ENCODE measurements around the gene ZDHHC14. TPM values are rescaled to one million over a fixed set of nuclear protein-coding genes. Genes with fewer than 3 reads are reported as not detected.
"Not testable (repeated sequence)": the region's sequence is repeated elsewhere in the genome, so short reads cannot be mapped to it uniquely, and the experiment has no call there.

ZDHHC14 gene
- total and polyA plus RNA-seq, 7 donors: 2.4 to 12.6 (median 9.6) TPM

GRCh38 chr6:157405986-157406385 lies 25.0 kb downstream of the ZDHHC14 start:
- no peak overlapping the region for H3K27ac ChIP-seq
- no peak for DNase-seq
- no peaks in the 10 kb centered on the region for H3K4me1 ChIP-seq
- H3K9me3 ChIP-seq: no peaks in the 10 kb centered on the region
- no peaks in the 10 kb centered on the region for H3K36me3 ChIP-seq
- no peak overlapping the region for H3K4me3 ChIP-seq
- no peak for TF ChIP-seq EP300 (IDR thresholded peaks at IDR 0.05)
- TF ChIP-seq POLR2A (IDR thresholded peaks at IDR 0.05): no peak
- TF ChIP-seq POLR2AphosphoS5 (IDR thresholded peaks at IDR 0.05): no peak
- TF ChIP-seq CTCF (IDR thresholded peaks at IDR 0.05): no peak
- 88 to 90% methylated on average over 6 of the region's 6 CpGs for WGBS, 2 donors
- H3K27me3 ChIP-seq: no peaks in the 10 kb centered on the region
- intact Hi-C loops (cut with DNase I): no loop called here

GRCh38 chr6:157406661-157407060 lies 25.7 kb downstream of the ZDHHC14 start:
- Histone ChIP-seq H3K27ac (no peak overlapping the region), H3K36me3 (no peaks in the 10 kb centered on the region), H3K27me3 (no peaks in the 10 kb centered on the region), H3K4me1 (no peaks in the 10 kb centered on the region), H3K4me3 (no peak overlapping the region), H3K9me3 (no peaks in the 10 kb centered on the region)
- 95 to 96% methylated on average over 7 of the region's 7 CpGs for WGBS, 2 donors
- DNase-seq: no peak
- TF ChIP-seq POLR2A (IDR thresholded peaks at IDR 0.05) (no peak), EP300 (IDR thresholded peaks at IDR 0.05) (no peak), POLR2AphosphoS5 (IDR thresholded peaks at IDR 0.05) (no peak), CTCF (IDR thresholded peaks at IDR 0.05) (no peak)
- intact Hi-C loops (cut with DNase I): no loop called here

- Histone ChIP-seq H3K27me3 (no peaks in the 10 kb centered on the region), H3K36me3 (no peaks in the 10 kb centered on the region), H3K4me1 (no peaks in the 10 kb centered on the region), H3K27ac (no peak overlapping the region), H3K4me3 (no peak overlapping the region), H3K9me3 (no peaks in the 10 kb centered on the region)
- TF ChIP-seq POLR2AphosphoS5 (IDR thresholded peaks at IDR 0.05): no peak
- WGBS, 2 donors: 70 to 76% methylated on average over 3 of the region's 3 CpGs
- DNase-seq: no peak
- intact Hi-C loops (cut with DNase I): no loop called here
Measured at GRCh38 chr6:157407646-157408045, 26.7 kb downstream of the ZDHHC14 start.

GRCh38 chr6:157408427-157408826 lies 27.4 kb downstream of the ZDHHC14 start:
- 96 to 97% methylated on average over 5 of the region's 5 CpGs for WGBS, 2 donors
- H3K4me1 ChIP-seq; H3K27me3 ChIP-seq; H3K27ac ChIP-seq; H3K4me3 ChIP-seq; H3K36me3 ChIP-seq; H3K9me3 ChIP-seq; intact Hi-C loops (cut with DNase I); DNase-seq: not testable (repeated sequence)

GRCh38 chr6:157410045-157410444 lies 29.1 kb downstream of the ZDHHC14 start:
- WGBS, 2 donors: 93 to 94% methylated on average over 5 of the region's 5 CpGs
- H3K27me3 ChIP-seq: no peaks in the 10 kb centered on the region
- no peaks in the 10 kb centered on the region for H3K9me3 ChIP-seq
- no peak overlapping the region for H3K27ac ChIP-seq
- H3K36me3 ChIP-seq: no peaks in the 10 kb centered on the region
- intact Hi-C loops (cut with DNase I): no loop called here
- no peak for DNase-seq
- no peaks in the 10 kb centered on the region for H3K4me1 ChIP-seq
- TF ChIP-seq POLR2AphosphoS5 (IDR thresholded peaks at IDR 0.05) (no peak), EP300 (IDR thresholded peaks at IDR 0.05) (no peak), CTCF (IDR thresholded peaks at IDR 0.05) (no peak), POLR2A (IDR thresholded peaks at IDR 0.05) (no peak)
- H3K4me3 ChIP-seq: no peak overlapping the region

- intact Hi-C loops (cut with DNase I): no loop called here
- WGBS, 2 donors: 95 to 96% methylated on average over 1 of the region's 1 CpG
- no peak overlapping the region for H3K27ac ChIP-seq
- no peak for DNase-seq
- H3K4me1 ChIP-seq: no peaks in the 10 kb centered on the region
- H3K27me3 ChIP-seq: no peaks in the 10 kb centered on the region
- no peaks in the 10 kb centered on the region for H3K36me3 ChIP-seq
- TF ChIP-seq EP300 (IDR thresholded peaks at IDR 0.05): no peak
- no peak for TF ChIP-seq POLR2AphosphoS5 (IDR thresholded peaks at IDR 0.05)
- no peak for TF ChIP-seq CTCF (IDR thresholded peaks at IDR 0.05)
- no peak for TF ChIP-seq POLR2A (IDR thresholded peaks at IDR 0.05)
- H3K4me3 ChIP-seq: no peak overlapping the region
- H3K9me3 ChIP-seq: no peaks in the 10 kb centered on the region
Measured at GRCh38 chr6:157411368-157411767, 30.4 kb downstream of the ZDHHC14 start.
